GM10266 (cell line): Measurements from ENCODE around the gene IGFBP2.

Experiments
- DNase-seq: peaks from one replicate; pipeline ENCODE4 v3.0.0; 2012; ENCODE audit errors: extremely low spot score
- CTCF ChIP-seq: IDR thresholded peaks from 2 replicates; pipeline ENCODE4 v1.5.1; 2012; ENCODE audit warnings: mild to moderate bottlenecking, low read depth; ENCODE audit not compliant: control insufficient read depth, insufficient read depth; ENCODE audit errors: missing control alignments

IGFBP2 gene

GRCh38 chr2:216687111-216687510 is 53.9 kb downstream of the IGFBP2 start:
- no peak for DNase-seq
- TF ChIP-seq CTCF = no peak

GRCh38 chr2:216687646-216688045 is 54.4 kb downstream of the IGFBP2 start:
- DNase-seq = peak; percentile 48
- TF ChIP-seq CTCF = peak; percentile 32

GRCh38 chr2:216688731-216689340 is 55.6 kb downstream of the IGFBP2 start:
- DNase-seq = no peak

GRCh38 chr2:216689397-216689796 is 56.2 kb downstream of the IGFBP2 start:
- no peak for TF ChIP-seq CTCF
- DNase-seq = no peak

More at GRCh38 chr2:216688731-216689340, 55.6 kb downstream of the IGFBP2 start:
- no peak for TF ChIP-seq CTCF

- TF ChIP-seq CTCF = no peak
- DNase-seq = no peak
These were observed 57.2 kb downstream of the IGFBP2 start for GRCh38 chr2:216690456-216690852.

GRCh38 chr2:216690853-216691741 is 57.9 kb downstream of the IGFBP2 start:
- DNase-seq = peak; percentile 72
- no peak for TF ChIP-seq CTCF

GRCh38 chr2:216692636-216693413 is 59.6 kb downstream of the IGFBP2 start:
- DNase-seq = peak; percentile 65
- no peak for TF ChIP-seq CTCF
